MCF 10A (cell line): Measurements from ENCODE around the gene FOXN3. TPM values are rescaled to one million over a fixed set of nuclear protein-coding genes. Genes with fewer than 3 reads are reported as not detected.

Source experiments
- BruUV-seq: library from RNA; stranded (reverse); fragments of 400-500 nt; replicated peaks from 2 replicates; lab custom pipeline; 2021; lab: Mats Ljungman, UMichigan
- CTCF ChIA-PET: fragments of 300-600 bp; sonication (Branson Sonifier 250); formaldehyde crosslinking; extraction: SDS; loops from one replicate; lab custom pipeline; 2021; ENCODE audit warnings: antibody characterized with exemption, inconsistent platforms; lab: Yijun Ruan, JAX
- POLR2A ChIA-PET: fragments of 300-600, 350-650 bp; sonication (Branson Sonifier 250); formaldehyde crosslinking; extraction: SDS; loops from one replicate; lab custom pipeline; 2020; ENCODE audit warnings: antibody characterized with exemption, inconsistent platforms; lab: Yijun Ruan, JAX
- DNase-seq: peaks from one replicate; pipeline ENCODE4 v3.0.0-alpha.2; 2018; ENCODE audit not compliant: unreplicated experiment
- H3K27ac Mint-ChIP-seq: one replicate; pipeline ENCODE4 v1.8.0; 2022; ENCODE audit warnings: mild to moderate bottlenecking, low read depth, mixed read lengths; ENCODE audit not compliant: unreplicated experiment
- H3K27me3 Mint-ChIP-seq: one replicate; pipeline ENCODE4 v1.8.0; 2022; ENCODE audit warnings: mixed read lengths; ENCODE audit not compliant: insufficient read depth, unreplicated experiment
- H3K36me3 Mint-ChIP-seq: one replicate; pipeline ENCODE4 v1.8.0; 2022; ENCODE audit warnings: mild to moderate bottlenecking, moderate library complexity, mixed read lengths; ENCODE audit not compliant: insufficient read depth, unreplicated experiment
- H3K4me1 Mint-ChIP-seq: one replicate; pipeline ENCODE4 v1.8.0; 2022; ENCODE audit warnings: mixed read lengths; ENCODE audit not compliant: insufficient read depth, unreplicated experiment
- H3K4me3 Mint-ChIP-seq: one replicate; pipeline ENCODE4 v1.8.0; 2022; ENCODE audit warnings: mild to moderate bottlenecking, moderate library complexity, mixed read lengths; ENCODE audit not compliant: unreplicated experiment
- H3K9me3 Mint-ChIP-seq: one replicate; pipeline ENCODE4 v1.8.0; 2022; ENCODE audit warnings: mixed read lengths; ENCODE audit not compliant: unreplicated experiment
- CTCF ChIP-seq: fragments of 200-600 bp; IDR thresholded peaks from one replicate; pipeline ENCODE4 v1.8.0; 2022; ENCODE audit warnings: antibody characterized with exemption, mild to moderate bottlenecking; ENCODE audit not compliant: unreplicated experiment
- intact Hi-C: fragments of 100-400 bp; cut with micrococcal nuclease; formaldehyde crosslinking; loops from 2 replicates; pipeline ENCODE4 v1.14.1; 2022
- total RNA-seq: library from RNA; stranded (reverse); gene quantifications from 2 replicates; pipeline ENCODE4 v1.2.3, GENCODE V29; 2022

Gene FOXN3
- total RNA-seq, 1 experiment from 2014 or later: 27.1 TPM

GRCh38 chr14:89215531-89215930, 201.5 kb downstream of the FOXN3 start:
- Mint-ChIP-seq H3K36me3 (no peaks in the 10 kb centered on the region), H3K27me3 (no peaks in the 10 kb centered on the region), H3K4me1 (no peaks in the 10 kb centered on the region), H3K27ac (no peak overlapping the region), H3K4me3 (no peak overlapping the region), H3K9me3 (no peaks in the 10 kb centered on the region)
- ChIA-PET POLR2A (no interaction called here), CTCF (no interaction called here)
- no peak for TF ChIP-seq CTCF
- intact Hi-C loops: no loop called here
- BruUV-seq: no TSS peak
- no peak for DNase-seq

- BruUV-seq: no TSS peak
- Mint-ChIP-seq H3K4me3 (no peak overlapping the region), H3K36me3 (no peaks in the 10 kb centered on the region), H3K27ac (no peak overlapping the region), H3K27me3 (no peaks in the 10 kb centered on the region), H3K4me1 (no peaks in the 10 kb centered on the region), H3K9me3 (no peaks in the 10 kb centered on the region)
- intact Hi-C loops: no loop called here
- ChIA-PET CTCF (no interaction called here), POLR2A (no interaction called here)
- TF ChIP-seq CTCF: no peak
- no peak for DNase-seq
These were observed 201.9 kb downstream of the FOXN3 start for GRCh38 chr14:89215114-89215513.

GRCh38 chr14:89214221-89214965, 202.6 kb downstream of the FOXN3 start:
- Mint-ChIP-seq H3K4me3 (no peak overlapping the region), H3K27me3 (no peaks in the 10 kb centered on the region), H3K4me1 (no peaks in the 10 kb centered on the region), H3K36me3 (no peaks in the 10 kb centered on the region), H3K27ac (no peak overlapping the region), H3K9me3 (no peaks in the 10 kb centered on the region)
- intact Hi-C loops: no loop called here
- POLR2A ChIA-PET: no interaction called here
- TF ChIP-seq CTCF: no peak
- no TSS peak for BruUV-seq
- CTCF ChIA-PET: interaction anchor here (1.4 kb wide), 1 partner anchor 173 kb away, joined by 4 read pairs; no protein-coding TSS in a partner anchor
- DNase-seq: no peak

- Mint-ChIP-seq H3K36me3 (no peaks in the 10 kb centered on the region), H3K4me3 (no peak overlapping the region), H3K27me3 (no peaks in the 10 kb centered on the region), H3K4me1 (no peaks in the 10 kb centered on the region), H3K9me3 (no peaks in the 10 kb centered on the region), H3K27ac (no peak overlapping the region)
- no TSS peak for BruUV-seq
- POLR2A ChIA-PET: no interaction called here
- intact Hi-C loops: no loop called here
- DNase-seq: no peak
- no peak for TF ChIP-seq CTCF
- CTCF ChIA-PET: interaction anchor here (0.6 to 1.4 kb wide), 3 partner anchors 14 to 172 kb away, joined by 3 to 4 read pairs (median 4); no protein-coding TSS in a partner anchor
These were observed 204.4 kb downstream of the FOXN3 start for GRCh38 chr14:89212386-89213235.
